Subcutaneous abdominal adipose tissue (tissue), 5 donors: ENCODE data around the gene CLCN1.
A peak's percentile ranks its signal among the peaks of the same experiment; 100 is the strongest.

ENCODE experiments used
- H3K27ac ChIP-seq: one replicate; pipeline ENCODE4 v1.7.0; 2013; ENCODE audit warnings: low read depth, mild to moderate bottlenecking, inconsistent platforms, low read length, moderate library complexity
- H3K27me3 ChIP-seq, 5 donors: one replicate each; pipeline ENCODE4 v1.7.0; 2013; ENCODE audit warnings: low read length in 5 of 5, inconsistent platforms in 1 of 5; ENCODE audit not compliant: control insufficient read depth in 5 of 5, insufficient read depth in 4 of 5
- H3K36me3 ChIP-seq, 5 donors: one replicate each; pipeline ENCODE4 v1.7.0; 2013; ENCODE audit warnings: low read length in 5 of 5; ENCODE audit not compliant: control insufficient read depth in 5 of 5, insufficient read depth in 5 of 5
- H3K4me1 ChIP-seq, 5 donors: one replicate each; pipeline ENCODE4 v1.7.0; 2013; ENCODE audit warnings: low read length in 5 of 5, mild to moderate bottlenecking in 3 of 5, moderate library complexity in 1 of 5; ENCODE audit not compliant: control insufficient read depth in 5 of 5, insufficient read depth in 5 of 5
- H3K4me3 ChIP-seq, 5 donors: one replicate each; pipeline ENCODE4 v1.7.0; 2013; ENCODE audit warnings: low read length in 5 of 5, low read depth in 1 of 5
- H3K9ac ChIP-seq, 5 donors: one replicate each; pipeline ENCODE4 v1.7.0; 2013; ENCODE audit warnings: low read length in 5 of 5, mild to moderate bottlenecking in 4 of 5, moderate library complexity in 3 of 5
- H3K9me3 ChIP-seq, 5 donors: one replicate each; pipeline ENCODE4 v1.7.0; 2013; ENCODE audit warnings: low read length in 5 of 5; ENCODE audit not compliant: control insufficient read depth in 5 of 5
- donor health status: healthy.
- donor health status: healthy.
- donor health status: healthy.
- donor health status: healthy.
- donor health status: healthy.

Gene CLCN1

DNA sequence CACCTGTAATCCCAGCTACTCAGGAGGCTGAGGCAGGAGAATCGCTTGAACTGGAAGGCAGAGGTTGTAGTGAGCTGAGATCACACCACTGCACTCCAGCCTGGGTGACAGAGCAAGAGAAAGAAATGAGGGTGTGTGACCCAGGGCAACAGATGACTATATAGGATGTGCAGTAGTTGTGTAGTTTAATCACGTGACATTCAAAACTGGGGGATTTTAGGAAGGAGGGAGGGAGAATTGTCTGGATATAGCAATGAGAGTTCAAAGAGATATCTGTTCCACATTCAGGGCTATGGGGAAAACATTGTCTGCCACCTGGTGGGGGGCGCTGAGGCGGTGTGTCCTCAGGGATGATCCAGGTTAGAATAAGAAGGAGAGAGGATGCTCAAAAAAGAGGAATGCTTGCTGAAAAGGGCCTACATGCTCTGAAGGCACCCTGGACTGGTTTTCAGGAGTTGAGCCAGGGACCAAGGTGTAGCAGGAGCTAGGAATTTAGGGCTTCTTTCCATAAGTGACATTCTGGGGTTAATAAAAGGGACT lies 57.4 kb downstream of the CLCN1 start:
- Histone ChIP-seq H3K27ac (no peak overlapping the region), H3K4me3 (no peak overlapping the region), H3K9me3 (no peaks in the 10 kb centered on the region), H3K27me3 (no peaks in the 10 kb centered on the region), H3K36me3 (no peaks in the 10 kb centered on the region), H3K4me1 (peaks cover 0 to 31% (median 5%) of the 10 kb centered on the region in 5 donors), H3K9ac (no peak overlapping the region)

DNA sequence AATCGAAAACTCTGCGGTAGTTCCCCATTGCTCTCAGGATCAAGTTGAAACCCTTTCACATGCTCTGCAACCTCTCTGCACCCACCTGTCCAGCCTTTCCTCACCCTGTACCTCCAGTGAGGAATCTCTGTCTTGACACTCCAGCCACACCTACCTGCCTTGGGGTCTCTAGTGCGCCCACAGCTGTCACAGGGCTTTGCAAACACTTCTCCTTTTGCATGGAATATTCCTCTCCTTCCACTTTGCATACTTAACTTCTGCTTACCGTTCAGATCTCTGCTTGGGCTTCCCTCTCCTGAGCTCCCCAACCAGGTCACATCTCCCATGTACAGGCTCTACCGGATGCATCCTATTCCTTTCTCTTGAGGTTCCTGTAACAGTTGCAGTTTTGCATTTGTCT lies 58.6 kb downstream of the CLCN1 start:
- Histone ChIP-seq H3K4me3 (no peak overlapping the region), H3K9ac (no peak overlapping the region), H3K9me3 (no peaks in the 10 kb centered on the region), H3K27ac (no peak overlapping the region), H3K4me1 (peaks cover 0 to 37% (median 12%) of the 10 kb centered on the region in 5 donors), H3K36me3 (no peaks in the 10 kb centered on the region), H3K27me3 (no peaks in the 10 kb centered on the region)

DNA sequence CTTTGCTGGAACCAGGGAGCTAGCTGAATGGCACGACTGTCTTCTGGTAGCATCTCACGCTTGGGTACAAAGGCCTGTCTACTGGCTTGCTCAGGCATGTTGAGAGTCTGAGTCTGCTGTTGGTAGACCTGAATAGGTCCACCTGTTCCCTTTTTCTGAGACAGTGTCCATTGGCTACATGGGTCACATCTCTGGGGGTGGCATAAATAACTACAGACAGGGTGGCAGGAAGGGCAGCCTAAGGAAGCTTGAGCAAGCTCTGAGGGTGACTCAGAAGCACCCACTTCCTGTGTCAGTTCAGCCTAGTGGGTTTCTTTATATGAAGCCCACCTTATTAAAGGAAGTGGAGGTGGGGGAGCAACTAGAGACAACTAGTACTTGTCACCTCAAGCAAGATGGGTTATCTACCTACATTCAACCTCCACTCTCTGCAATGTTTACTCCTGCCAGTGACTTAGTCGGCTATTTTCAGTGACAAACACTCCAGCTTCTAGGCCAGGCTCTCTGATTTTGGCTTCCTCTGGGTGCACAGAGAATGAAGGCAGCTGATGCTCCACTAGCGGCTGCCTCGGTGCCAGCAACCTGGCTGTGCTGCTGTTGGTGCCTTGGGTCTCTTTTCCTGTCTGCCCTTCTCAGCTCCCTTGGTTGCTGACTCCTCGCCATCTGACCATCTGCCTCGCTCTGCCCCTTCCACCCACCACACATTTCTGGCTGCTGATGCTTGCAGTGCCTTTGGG lies 59.6 kb downstream of the CLCN1 start:
- Histone ChIP-seq H3K4me1 (peaks cover 0 to 45% (median 16%) of the 10 kb centered on the region in 5 donors), H3K27ac (no peak overlapping the region), H3K9me3 (no peaks in the 10 kb centered on the region), H3K36me3 (no peaks in the 10 kb centered on the region), H3K27me3 (no peaks in the 10 kb centered on the region), H3K9ac (no peak overlapping the region), H3K4me3 (no peak overlapping the region)

DNA sequence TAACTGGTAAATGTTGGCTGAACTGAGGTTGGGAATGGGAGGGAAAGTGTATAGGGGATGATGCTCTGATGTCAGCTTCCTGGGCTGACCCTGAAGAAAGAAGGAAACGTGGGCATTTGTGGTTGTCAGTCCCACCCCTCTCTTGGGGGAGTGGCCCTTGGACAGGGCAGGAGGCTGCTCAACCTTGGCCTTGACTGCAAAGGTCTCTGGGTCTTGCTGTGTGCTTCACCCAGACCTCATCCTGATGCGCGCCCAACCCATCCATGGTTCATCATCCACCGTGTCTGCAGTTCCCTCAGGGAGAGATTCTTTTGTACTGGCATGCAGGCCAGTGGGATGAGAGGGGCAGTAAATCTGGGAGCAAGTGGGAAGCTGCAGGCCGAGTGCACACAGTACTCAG lies 60.5 kb downstream of the CLCN1 start:
- no peak overlapping the region for H3K9ac ChIP-seq
- H3K9me3 ChIP-seq = no peaks in the 10 kb centered on the region
- no peak overlapping the region for H3K27ac ChIP-seq

DNA sequence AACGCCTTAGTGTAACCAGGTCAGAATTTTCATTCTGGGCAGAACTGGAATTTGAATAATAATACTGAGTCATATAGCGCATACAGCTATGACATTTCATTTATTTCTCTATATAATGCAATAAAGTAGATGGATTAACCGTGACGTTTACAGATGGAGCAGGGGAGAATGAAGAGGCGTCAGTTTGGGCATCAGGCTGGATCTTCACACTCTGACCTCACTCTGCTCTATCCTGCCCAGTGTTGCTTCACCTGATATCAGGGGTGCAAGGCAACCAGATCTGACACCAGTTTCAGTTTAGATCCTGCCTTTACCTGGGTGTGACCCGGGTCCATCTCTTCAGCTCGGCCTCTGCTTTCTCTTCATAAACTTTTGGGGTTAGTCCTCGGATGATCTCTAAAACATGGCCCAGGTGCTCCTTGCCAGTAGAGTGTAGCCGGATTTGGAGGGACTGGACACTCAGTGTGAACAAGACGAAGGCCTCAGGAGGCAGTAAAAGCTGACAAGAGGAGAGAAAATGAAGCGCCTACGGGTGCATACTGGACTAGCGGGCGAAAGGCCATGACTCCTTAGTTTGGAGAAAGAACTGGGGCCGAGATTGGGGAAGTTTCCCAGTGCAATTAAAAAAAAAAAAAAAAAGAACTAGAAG lies 63.8 kb downstream of the CLCN1 start:
- H3K27me3 ChIP-seq = no peaks in the 10 kb centered on the region
- H3K4me3 ChIP-seq = peak overlapping the region; percentile 63 to 88 (median 84)
- H3K36me3 ChIP-seq = peaks cover 0 to 10% (median 0%) of the 10 kb centered on the region in 5 donors
- peak overlapping the region; percentile 52 to 98 (median 93) for H3K9ac ChIP-seq
- peaks cover 7 to 60% (median 48%) of the 10 kb centered on the region in 5 donors for H3K4me1 ChIP-seq
- H3K9me3 ChIP-seq = no peaks in the 10 kb centered on the region
- peak overlapping the region; percentile 96 for H3K27ac ChIP-seq

More for the DNA sequence above, 60.5 kb downstream of the CLCN1 start:
- H3K27me3 ChIP-seq = no peaks in the 10 kb centered on the region
- peaks cover 0 to 48% (median 16%) of the 10 kb centered on the region in 5 donors for H3K4me1 ChIP-seq
- H3K36me3 ChIP-seq = no peaks in the 10 kb centered on the region
- H3K4me3 ChIP-seq = no peak overlapping the region

DNA sequence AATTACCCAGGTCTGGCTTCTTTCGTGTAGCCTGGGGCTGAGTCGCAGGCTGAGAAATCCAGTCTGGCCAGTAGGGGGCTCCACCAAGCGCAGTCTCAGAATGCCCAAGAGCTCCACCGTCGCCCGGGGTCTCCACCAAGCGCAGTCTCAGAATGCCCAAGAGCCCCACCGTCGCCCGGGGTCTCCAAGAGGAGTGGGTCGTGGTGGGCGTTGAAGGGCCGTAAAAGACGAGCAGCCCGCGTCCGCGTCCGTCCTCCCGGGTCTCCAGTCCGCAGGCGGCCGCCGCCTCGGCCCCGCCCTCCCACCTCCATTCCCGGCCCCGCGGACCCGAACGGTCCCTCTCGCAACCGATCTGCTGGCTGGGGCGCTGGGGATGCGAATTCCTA lies 64.3 kb downstream of the CLCN1 start:
- peak overlapping the region; percentile 96 for H3K27ac ChIP-seq
- H3K4me3 ChIP-seq = peak overlapping the region; percentile 63 to 88 (median 84)
- peaks cover 8 to 60% (median 50%) of the 10 kb centered on the region in 5 donors for H3K4me1 ChIP-seq
- peaks cover 0 to 14% (median 2%) of the 10 kb centered on the region in 5 donors for H3K36me3 ChIP-seq
- peak overlapping the region; percentile 81 to 98 (median 93) for H3K9ac ChIP-seq
- no peaks in the 10 kb centered on the region for H3K27me3 ChIP-seq
- H3K9me3 ChIP-seq = no peaks in the 10 kb centered on the region

DNA sequence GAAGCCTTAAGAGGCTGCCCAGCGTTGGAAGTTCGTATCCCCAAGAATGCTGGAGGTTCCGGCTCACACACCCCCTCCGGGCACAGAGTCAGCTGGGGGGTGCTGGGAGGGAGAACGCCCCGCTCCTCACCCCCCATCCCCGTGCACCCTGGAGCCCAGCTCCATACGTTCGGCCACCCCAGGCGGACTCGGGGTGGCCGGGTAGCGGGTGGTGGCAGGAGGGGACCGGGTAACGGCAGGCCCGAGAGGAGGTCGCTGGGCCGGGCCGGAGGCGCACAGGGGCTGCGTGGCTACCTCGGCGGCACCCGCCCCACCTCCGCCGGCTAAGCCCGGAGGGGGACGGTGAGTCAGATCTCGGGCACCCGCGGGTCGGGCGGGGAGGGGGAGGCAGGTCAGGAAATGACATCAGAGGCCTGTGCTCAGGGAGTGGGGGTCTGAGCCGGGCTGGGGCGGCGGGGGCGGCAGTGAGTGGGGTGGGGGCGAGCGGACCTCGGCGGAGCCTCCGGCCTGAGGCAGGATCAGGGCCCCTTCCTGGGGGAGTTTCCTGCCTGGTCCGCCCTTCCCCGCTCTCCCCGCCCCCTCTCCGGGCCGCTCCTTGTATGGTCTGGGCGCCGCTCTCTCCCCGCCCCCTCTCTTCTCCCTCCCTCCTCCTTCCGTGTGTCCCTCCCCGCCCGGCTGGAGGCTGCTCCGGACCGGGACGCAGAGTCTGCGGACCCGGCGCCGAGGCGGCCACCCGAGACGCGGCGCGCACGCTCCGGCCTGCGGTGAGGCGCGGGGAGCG lies 64.9 kb downstream of the CLCN1 start, which contains the start of gene ZYX:
Gene ZYX, plus strand, starts transcription at position 700 of the 781 bp plus-strand sequence. CDS start 227 bp downstream, outside the sequence.
- H3K4me3 ChIP-seq = peak within 1 kb of the TSS; percentile 75 to 88 (median 84)
- H3K9me3 ChIP-seq = no peaks in the 10 kb centered on the region
- peaks cover 0 to 15% (median 2%) of the 10 kb centered on the region in 5 donors for H3K36me3 ChIP-seq
- H3K9ac ChIP-seq = peak within 1 kb of the TSS; percentile 81 to 98 (median 93)
- H3K27ac ChIP-seq = peak within 1 kb of the TSS; percentile 96
- H3K27me3 ChIP-seq = no peaks in the 10 kb centered on the region
- H3K4me1 ChIP-seq = peaks cover 9 to 60% (median 56%) of the 10 kb centered on the region in 5 donors

DNA sequence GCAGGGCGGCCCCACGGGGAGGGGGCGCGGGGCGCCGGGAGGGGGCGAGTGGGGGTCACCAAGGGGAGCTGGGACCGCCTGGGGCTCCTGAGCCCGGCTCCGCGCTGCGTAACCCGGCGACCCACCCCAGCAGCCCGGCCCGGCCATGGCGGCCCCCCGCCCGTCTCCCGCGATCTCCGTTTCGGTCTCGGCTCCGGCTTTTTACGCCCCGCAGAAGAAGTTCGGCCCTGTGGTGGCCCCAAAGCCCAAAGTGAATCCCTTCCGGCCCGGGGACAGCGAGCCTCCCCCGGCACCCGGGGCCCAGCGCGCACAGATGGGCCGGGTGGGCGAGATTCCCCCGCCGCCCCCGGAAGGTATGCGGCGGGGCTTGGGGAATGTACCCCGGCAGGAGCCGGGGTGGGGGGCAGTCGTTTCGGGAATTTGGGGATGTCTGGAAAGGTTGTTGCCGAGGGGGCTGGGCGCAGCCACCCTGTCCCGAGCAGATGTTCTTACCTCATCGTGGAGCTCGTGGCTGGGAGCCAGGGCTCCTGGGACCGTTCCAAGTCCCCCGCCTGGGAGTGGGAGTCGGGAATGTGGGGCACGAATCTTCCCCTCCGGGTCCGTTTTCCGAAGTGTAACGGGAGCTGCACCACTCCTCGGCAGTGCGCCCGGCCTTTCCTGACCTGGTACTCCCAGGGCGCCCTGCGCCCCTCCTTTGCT lies 65.7 kb downstream of the CLCN1 start:
- Histone ChIP-seq H3K9ac (peak overlapping the region; percentile 22 to 94 (median 89)), H3K4me3 (peak overlapping the region; percentile 75 to 88 (median 84)), H3K4me1 (peaks cover 9 to 65% (median 60%) of the 10 kb centered on the region in 5 donors), H3K27ac (peak overlapping the region; percentile 90), H3K9me3 (no peaks in the 10 kb centered on the region), H3K27me3 (no peaks in the 10 kb centered on the region), H3K36me3 (peaks cover 0 to 18% (median 2%) of the 10 kb centered on the region in 5 donors)

DNA sequence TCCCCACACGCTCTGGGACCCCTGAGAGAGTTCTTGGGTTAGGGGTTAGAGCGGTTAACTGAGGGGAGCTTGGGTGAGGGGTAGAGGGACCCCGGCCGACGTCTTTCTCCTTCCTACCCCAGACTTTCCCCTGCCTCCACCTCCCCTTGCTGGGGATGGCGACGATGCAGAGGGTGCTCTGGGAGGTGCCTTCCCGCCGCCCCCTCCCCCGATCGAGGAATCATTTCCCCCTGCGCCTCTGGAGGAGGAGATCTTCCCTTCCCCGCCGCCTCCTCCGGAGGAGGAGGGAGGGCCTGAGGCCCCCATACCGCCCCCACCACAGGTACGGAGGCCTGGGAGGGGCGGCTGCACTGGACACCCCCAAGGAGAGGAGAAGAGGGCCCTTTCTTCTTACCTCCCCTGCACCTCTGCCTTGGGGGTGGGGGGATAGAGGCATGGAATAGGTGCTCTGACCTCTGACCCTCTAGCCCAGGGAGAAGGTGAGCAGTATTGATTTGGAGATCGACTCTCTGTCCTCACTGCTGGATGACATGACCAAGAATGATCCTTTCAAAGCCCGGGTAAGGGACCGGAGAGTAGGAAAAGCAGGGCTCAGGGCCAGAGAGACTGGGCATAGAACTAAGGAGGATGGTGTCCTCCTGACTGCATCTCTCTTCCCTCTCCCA lies 66.3 kb downstream of the CLCN1 start:
- Histone ChIP-seq H3K9ac (peak overlapping the region; percentile 22 to 94 (median 89)), H3K4me1 (peaks cover 9 to 72% (median 65%) of the 10 kb centered on the region in 5 donors), H3K9me3 (no peaks in the 10 kb centered on the region), H3K4me3 (peak overlapping the region; percentile 75 to 88 (median 84)), H3K27me3 (no peaks in the 10 kb centered on the region), H3K36me3 (peaks cover 0 to 24% (median 2%) of the 10 kb centered on the region in 5 donors), H3K27ac (peak overlapping the region; percentile 90)
